ENCODE data around the gene ADAMTS2.

DNA sequence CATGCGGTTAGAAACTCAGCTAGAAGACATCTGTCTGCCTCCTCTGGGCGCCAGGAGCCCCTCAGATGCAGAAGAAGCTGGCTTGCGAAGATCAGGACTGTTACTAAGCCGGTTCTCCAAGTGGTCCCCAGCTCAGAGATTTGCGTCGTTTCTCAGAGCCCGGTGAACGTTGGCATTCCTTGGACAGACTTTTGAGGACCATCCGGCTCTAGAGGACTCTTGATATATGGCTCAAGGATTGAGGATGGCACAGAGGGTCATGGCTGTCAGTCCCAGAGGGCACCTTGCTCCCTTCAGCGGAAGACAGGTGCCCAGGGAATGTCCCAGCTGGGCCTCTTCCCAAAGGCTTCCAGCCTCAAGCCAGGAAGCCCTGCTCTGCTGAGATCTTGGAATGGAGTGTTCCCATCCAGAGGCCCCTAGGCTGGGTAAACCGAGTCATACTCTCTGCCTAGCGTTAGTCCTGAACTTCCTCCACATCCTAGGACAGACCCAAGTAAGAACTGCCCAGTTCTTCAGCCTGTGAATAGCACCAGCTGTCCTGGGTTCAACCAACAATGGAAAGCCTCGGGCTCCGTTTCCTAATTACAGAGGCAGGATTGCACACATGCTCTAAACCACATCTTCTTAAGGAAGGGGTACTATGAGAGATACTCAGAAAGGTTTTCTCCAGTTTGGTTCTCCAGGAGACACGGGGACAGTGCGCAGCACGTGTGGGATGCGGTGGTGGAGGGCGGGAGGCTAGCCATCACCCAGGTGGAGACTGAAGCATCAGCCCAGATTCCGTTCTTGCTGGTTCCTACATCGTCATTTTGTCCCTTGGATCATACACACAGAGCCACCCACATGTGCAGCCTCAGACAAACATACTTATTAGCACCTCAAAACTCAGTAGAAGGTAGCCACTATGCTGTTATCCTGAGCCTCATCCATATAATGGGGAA, 233.7 kb downstream of the ADAMTS2 start:
- TF ChIP-seq CTCF (conservative IDR thresholded peaks at IDR 0.05; ENCODE audit: low read depth in 2 of 2) = no peak
- TF ChIP-seq EZH2phosphoT487 (IDR thresholded peaks at IDR 0.05; ENCODE audit: unreplicated experiment) = no peak
- TF ChIP-seq, protein P1, sequence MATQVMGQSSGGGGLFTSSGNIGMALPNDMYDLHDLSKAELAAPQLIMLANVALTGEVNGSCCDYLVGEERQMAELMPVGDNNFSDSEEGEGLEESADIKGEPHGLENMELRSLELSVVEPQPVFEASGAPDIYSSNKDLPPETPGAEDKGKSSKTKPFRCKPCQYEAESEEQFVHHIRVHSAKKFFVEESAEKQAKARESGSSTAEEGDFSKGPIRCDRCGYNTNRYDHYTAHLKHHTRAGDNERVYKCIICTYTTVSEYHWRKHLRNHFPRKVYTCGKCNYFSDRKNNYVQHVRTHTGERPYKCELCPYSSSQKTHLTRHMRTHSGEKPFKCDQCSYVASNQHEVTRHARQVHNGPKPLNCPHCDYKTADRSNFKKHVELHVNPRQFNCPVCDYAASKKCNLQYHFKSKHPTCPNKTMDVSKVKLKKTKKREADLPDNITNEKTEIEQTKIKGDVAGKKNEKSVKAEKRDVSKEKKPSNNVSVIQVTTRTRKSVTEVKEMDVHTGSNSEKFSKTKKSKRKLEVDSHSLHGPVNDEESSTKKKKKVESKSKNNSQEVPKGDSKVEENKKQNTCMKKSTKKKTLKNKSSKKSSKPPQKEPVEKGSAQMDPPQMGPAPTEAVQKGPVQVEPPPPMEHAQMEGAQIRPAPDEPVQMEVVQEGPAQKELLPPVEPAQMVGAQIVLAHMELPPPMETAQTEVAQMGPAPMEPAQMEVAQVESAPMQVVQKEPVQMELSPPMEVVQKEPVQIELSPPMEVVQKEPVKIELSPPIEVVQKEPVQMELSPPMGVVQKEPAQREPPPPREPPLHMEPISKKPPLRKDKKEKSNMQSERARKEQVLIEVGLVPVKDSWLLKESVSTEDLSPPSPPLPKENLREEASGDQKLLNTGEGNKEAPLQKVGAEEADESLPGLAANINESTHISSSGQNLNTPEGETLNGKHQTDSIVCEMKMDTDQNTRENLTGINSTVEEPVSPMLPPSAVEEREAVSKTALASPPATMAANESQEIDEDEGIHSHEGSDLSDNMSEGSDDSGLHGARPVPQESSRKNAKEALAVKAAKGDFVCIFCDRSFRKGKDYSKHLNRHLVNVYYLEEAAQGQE (IDR thresholded peaks at IDR 0.05; ENCODE audit: unreplicated experiment) = no peak
- no peak for TF ChIP-seq CREB1 (CRISPR knock-in tag; IDR thresholded peaks at IDR 0.05; ENCODE audit: low read depth)
- TF ChIP-seq ETS1 (IDR thresholded peaks at IDR 0.05) = no peak
- TF ChIP-seq EZH2 (IDR thresholded peaks at IDR 0.05; ENCODE audit: low read depth, unreplicated experiment) = no peak
- TF ChIP-seq POLR2AphosphoS5 (IDR thresholded peaks at IDR 0.05; ENCODE audit: low read depth) = no peak
- no peak for TF ChIP-seq NANOG (IDR thresholded peaks at IDR 0.05; ENCODE audit: borderline replicate concordance)
- TF ChIP-seq JUNB (IDR thresholded peaks at IDR 0.05; ENCODE audit: unreplicated experiment) = no peak

All from GM23338 (cell line).